Measurements from ENCODE around the gene NKD2.

GRCh38 chr5:983238-983524 lies 25.4 kb upstream of the NKD2 start:
- no peak for TF ChIP-seq SIN3A (IDR thresholded peaks at IDR 0.05; ENCODE audit: borderline replicate concordance, insufficient read depth, low read depth, low read length)
- TF ChIP-seq CTCF (IDR thresholded peaks at IDR 0.05) = no peak
- TF ChIP-seq TCF7L2 (IDR thresholded peaks at IDR 0.05; ENCODE audit: low read depth, low read length) = no peak
- no peak for TF ChIP-seq POLR2AphosphoS5 (IDR thresholded peaks at IDR 0.05; ENCODE audit: low read depth, low read length)
- TF ChIP-seq REST (IDR thresholded peaks at IDR 0.05; ENCODE audit: insufficient read depth in 1 of 2, low read depth in 2 of 2, low read length in 1 of 2) = no peak

Data from Panc1 (cell line).